HEK293T (cell line): ENCODE results near the gene LIPC.

Experiments
- CTCF ChIA-PET: fragments of 350-600 bp; formaldehyde crosslinking; extraction: SDS; loops from one replicate; lab custom pipeline; 2021; ENCODE audit warnings: antibody characterized with exemption, inconsistent platforms; lab: Yijun Ruan, JAX
- POLR2A ChIA-PET: fragments of 350-600 bp; formaldehyde crosslinking; extraction: SDS; loops from one replicate; lab custom pipeline; 2020; ENCODE audit warnings: antibody characterized with exemption, inconsistent platforms; lab: Yijun Ruan, JAX
- DNase-seq: peaks from one replicate; pipeline ENCODE4 v3.0.0; 2012; ENCODE audit warnings: mixed read lengths; ENCODE audit errors: extremely low spot score
- ARNT ChIP-seq: fragments of 450-650 bp; IDR thresholded peaks from 2 replicates; pipeline ENCODE4 v1.6.1; 2017; ENCODE audit warnings: mild to moderate bottlenecking
- BHLHE40 ChIP-seq: fragments of 450-650 bp; IDR thresholded peaks from 2 replicates; pipeline ENCODE4 v1.6.1; 2016; ENCODE audit warnings: mild to moderate bottlenecking, moderate library complexity, borderline replicate concordance
- CTBP1 ChIP-seq: fragments of 450-650 bp; IDR thresholded peaks from 2 replicates; pipeline ENCODE4 v1.6.1; 2016; ENCODE audit warnings: borderline replicate concordance
- ELF4 ChIP-seq: fragments of 450-650 bp; IDR thresholded peaks from 2 replicates; pipeline ENCODE4 v1.6.1; 2017; ENCODE audit warnings: antibody characterized with exemption
- FOXA1 ChIP-seq: fragments of 450-650 bp; IDR thresholded peaks from 2 replicates; pipeline ENCODE4 v1.6.1; 2016; ENCODE audit warnings: mild to moderate bottlenecking
- FOXK2 ChIP-seq: fragments of 450-650 bp; IDR thresholded peaks from 2 replicates; pipeline ENCODE4 v1.6.1; 2016; ENCODE audit warnings: mild to moderate bottlenecking
- FOXM1 ChIP-seq: fragments of 450-650 bp; IDR thresholded peaks from 2 replicates; pipeline ENCODE4 v1.6.1; 2017; ENCODE audit warnings: mild to moderate bottlenecking, borderline replicate concordance
- HDGF ChIP-seq: fragments of 450-650 bp; IDR thresholded peaks from 2 replicates; pipeline ENCODE4 v1.6.1; 2017; ENCODE audit warnings: antibody characterized with exemption, borderline replicate concordance
- L3MBTL2 ChIP-seq: fragments of 450-650 bp; conservative IDR thresholded peaks from 2 replicates; pipeline ENCODE4 v1.6.1; 2016; ENCODE audit warnings: mild to moderate bottlenecking
- LEF1 ChIP-seq: fragments of 450-650 bp; IDR thresholded peaks from 2 replicates; pipeline ENCODE4 v1.6.1; 2017; ENCODE audit warnings: mild to moderate bottlenecking, borderline replicate concordance
- NFRKB ChIP-seq: fragments of 450-650 bp; IDR thresholded peaks from 2 replicates; pipeline ENCODE4 v1.6.1; 2016; ENCODE audit warnings: mild to moderate bottlenecking, moderate library complexity
- PKNOX1 ChIP-seq: fragments of 450-650 bp; IDR thresholded peaks from 2 replicates; pipeline ENCODE4 v1.6.1; 2016
- SP1 ChIP-seq: fragments of 450-650 bp; IDR thresholded peaks from 2 replicates; pipeline ENCODE4 v1.6.1; 2017
- SUZ12 ChIP-seq: fragments of 450-650 bp; IDR thresholded peaks from 2 replicates; pipeline ENCODE4 v1.6.1; 2016; ENCODE audit warnings: mild to moderate bottlenecking
- TARDBP ChIP-seq: fragments of 450-650 bp; IDR thresholded peaks from 2 replicates; pipeline ENCODE4 v1.6.1; 2016
- ZNF384 ChIP-seq: fragments of 450-650 bp; IDR thresholded peaks from 2 replicates; pipeline ENCODE4 v1.6.1; 2016

LIPC gene

GRCh38 chr15:58574631-58575030 lies 142.8 kb downstream of the LIPC start:
- no peak for DNase-seq
- POLR2A ChIA-PET = no interaction called here
- CTCF ChIA-PET = no interaction called here
- no peak for TF ChIP-seq ZNF384

GRCh38 chr15:58575045-58575786 lies 143.4 kb downstream of the LIPC start:
- ChIA-PET POLR2A (no interaction called here), CTCF (no interaction called here)

GRCh38 chr15:58576657-58577056 lies 144.9 kb downstream of the LIPC start:
- no peak for TF ChIP-seq NFRKB
- no peak for TF ChIP-seq L3MBTL2
- no peak for TF ChIP-seq LEF1
- no peak for TF ChIP-seq FOXK2
- TF ChIP-seq ARNT = no peak
- no peak for TF ChIP-seq ZNF384
- no peak for TF ChIP-seq PKNOX1
- TF ChIP-seq BHLHE40 = no peak
- TF ChIP-seq TARDBP = no peak
- TF ChIP-seq FOXA1 = no peak
- no peak for TF ChIP-seq FOXM1
- no peak for TF ChIP-seq ELF4
- TF ChIP-seq SUZ12 = no peak
- TF ChIP-seq SP1 = no peak
- ChIA-PET POLR2A (no interaction called here), CTCF (no interaction called here)
- no peak for DNase-seq

More at GRCh38 chr15:58575045-58575786, 143.4 kb downstream of the LIPC start:
- TF ChIP-seq FOXA1 (no peak), SP1 (no peak), TARDBP (no peak), CTBP1 (no peak), FOXK2 (no peak)
- no peak for DNase-seq

GRCh38 chr15:58582160-58582559 lies 150.4 kb downstream of the LIPC start:
- CTCF ChIA-PET = no interaction called here
- DNase-seq = no peak
- POLR2A ChIA-PET = no interaction called here
- TF ChIP-seq BHLHE40 (no peak), FOXA1 (no peak), SUZ12 (no peak), LEF1 (no peak), CTBP1 (no peak), L3MBTL2 (no peak), FOXK2 (no peak), HDGF (no peak), PKNOX1 (no peak), NFRKB (no peak)

- CTCF ChIA-PET = no interaction called here
- POLR2A ChIA-PET = no interaction called here
- no peak for DNase-seq
- TF ChIP-seq ELF4 (no peak), SUZ12 (no peak), HDGF (no peak), SP1 (no peak), ARNT (no peak), ZNF384 (no peak), FOXK2 (no peak), FOXM1 (no peak), LEF1 (no peak), NFRKB (no peak), PKNOX1 (no peak), BHLHE40 (no peak), CTBP1 (no peak), L3MBTL2 (no peak), FOXA1 (no peak), TARDBP (no peak)
These were observed 151.5 kb downstream of the LIPC start for GRCh38 chr15:58583171-58583908.

- TF ChIP-seq ARNT = no peak
- no peak for TF ChIP-seq ELF4
- ChIA-PET POLR2A (no interaction called here), CTCF (interaction anchor here (1.1 kb wide), 1 partner anchor 17 kb away, joined by 3 read pairs; no protein-coding TSS in a partner anchor)
- DNase-seq = no peak
These were observed 153.1 kb downstream of the LIPC start for GRCh38 chr15:58584789-58585461.
